ENCODE results near the gene FBXO38. TPM values are rescaled to one million over a fixed set of nuclear protein-coding genes. Genes with fewer than 3 reads are reported as not detected.

The FBXO38 gene
- 56.7 and 130 TPM in 2 replicates for total RNA-seq (2014; rRNA removed; shearing (Covaris generic); ENCODE audit: low replicate concordance)

GRCh38 chr5:148383564-148384379 is at the start of gene FBXO38:
TSS of gene FBXO38 (plus strand) at chr5:148383958. CDS start at chr5:148394777, 10,819 bp downstream.
- peak; percentile 99 for DNase-seq
- peak within 1 kb of the TSS; percentile 84 for H2AFZ ChIP-seq (ENCODE audit: low read length)
- H3K27ac ChIP-seq (ENCODE audit: low read length): peak within 1 kb of the TSS; percentile 10; the same call in 1 of the 2 replicates
- H3K9me3 ChIP-seq (ENCODE audit: low read length): no peaks in the 10 kb centered on the region; the same call in 1 of the 2 replicates
- H4K20me1 ChIP-seq (ENCODE audit: insufficient read depth, low read depth, low read length): peaks cover 14% of the 10 kb centered on the region; the same call in 1 of the 2 replicates
- no peaks in the 10 kb centered on the region for H3K9me2 ChIP-seq (replicated peaks; ENCODE audit: insufficient read depth, low read length)
- H3K79me2 ChIP-seq (ENCODE audit: low read length): peaks cover 50% of the 10 kb centered on the region
- peak within 1 kb of the TSS; percentile 80 for H3K4me3 ChIP-seq (ENCODE audit: low read length)
- H3K4me1 ChIP-seq (ENCODE audit: low read length): peaks cover 26% of the 10 kb centered on the region
- peaks cover 3% of the 10 kb centered on the region; the same call in 1 of the 2 replicates for H3K36me3 ChIP-seq (ENCODE audit: insufficient read depth, low read length)
- peak within 1 kb of the TSS; percentile 83 for H3K9ac ChIP-seq (ENCODE audit: low read length)
- H3K27me3 ChIP-seq (ENCODE audit: low read length): no peaks in the 10 kb centered on the region
- H3K4me2 ChIP-seq (ENCODE audit: low read depth, low read length, poor library complexity, severe bottlenecking): peak within 1 kb of the TSS; percentile 87

- no peak within 1 kb of the TSS for H3K4me3 ChIP-seq (ENCODE audit: low read length)
- no peaks in the 10 kb centered on the region for H3K9me2 ChIP-seq (replicated peaks; ENCODE audit: insufficient read depth, low read length)
- H2AFZ ChIP-seq (ENCODE audit: low read length): no peak within 1 kb of the TSS
- DNase-seq: no peak
- no peak within 1 kb of the TSS for H3K4me2 ChIP-seq (ENCODE audit: low read depth, low read length, poor library complexity, severe bottlenecking)
- no peaks in the 10 kb centered on the region for H3K79me2 ChIP-seq (ENCODE audit: low read length)
- no peak within 1 kb of the TSS for H3K9ac ChIP-seq (ENCODE audit: low read length)
- no peaks in the 10 kb centered on the region for H3K27me3 ChIP-seq (ENCODE audit: low read length)
- H3K27ac ChIP-seq (ENCODE audit: low read length): no peak within 1 kb of the TSS
- H3K9me3 ChIP-seq (ENCODE audit: low read length): no peaks in the 10 kb centered on the region
- H3K4me1 ChIP-seq (ENCODE audit: low read length): peaks cover 9% of the 10 kb centered on the region
- H3K36me3 ChIP-seq (ENCODE audit: insufficient read depth, low read length): no peaks in the 10 kb centered on the region
- H4K20me1 ChIP-seq (ENCODE audit: insufficient read depth, low read depth, low read length): no peaks in the 10 kb centered on the region
Observed at GRCh38 chr5:148335259-148335658, 48.5 kb upstream of the FBXO38 start, which contains the start of gene SPINK9. TSS of gene SPINK9 (plus strand) at chr5:148335559. CDS start at chr5:148335614, 55 bp downstream.

GRCh38 chr5:148336704-148337435 is 46.9 kb upstream of the FBXO38 start:
- no peak overlapping the region for H3K4me3 ChIP-seq (ENCODE audit: low read length)
- no peaks in the 10 kb centered on the region for H3K27me3 ChIP-seq (ENCODE audit: low read length)
- H3K79me2 ChIP-seq (ENCODE audit: low read length): no peaks in the 10 kb centered on the region
- H3K4me2 ChIP-seq (ENCODE audit: low read depth, low read length, poor library complexity, severe bottlenecking): no peak overlapping the region
- no peak overlapping the region for H3K9ac ChIP-seq (ENCODE audit: low read length)
- no peaks in the 10 kb centered on the region for H3K36me3 ChIP-seq (ENCODE audit: insufficient read depth, low read length)
- peaks cover 9% of the 10 kb centered on the region for H3K4me1 ChIP-seq (ENCODE audit: low read length)
- peak; percentile 72 for DNase-seq
- H3K9me3 ChIP-seq (ENCODE audit: low read length): no peaks in the 10 kb centered on the region
- no peak overlapping the region for H3K27ac ChIP-seq (ENCODE audit: low read length)
- no peaks in the 10 kb centered on the region for H4K20me1 ChIP-seq (ENCODE audit: insufficient read depth, low read depth, low read length)
- H3K9me2 ChIP-seq (replicated peaks; ENCODE audit: insufficient read depth, low read length): no peaks in the 10 kb centered on the region
- H2AFZ ChIP-seq (ENCODE audit: low read length): no peak overlapping the region

- Histone ChIP-seq H3K4me1 (ENCODE audit: low read length) (no peaks in the 10 kb centered on the region), H3K9ac (ENCODE audit: low read length) (no peak overlapping the region), H3K9me2 (replicated peaks; ENCODE audit: insufficient read depth, low read length) (no peaks in the 10 kb centered on the region), H3K4me3 (ENCODE audit: low read length) (no peak overlapping the region), H4K20me1 (ENCODE audit: insufficient read depth, low read depth, low read length) (no peaks in the 10 kb centered on the region), H3K36me3 (ENCODE audit: insufficient read depth, low read length) (no peaks in the 10 kb centered on the region), H3K9me3 (ENCODE audit: low read length) (no peaks in the 10 kb centered on the region), H3K79me2 (ENCODE audit: low read length) (no peaks in the 10 kb centered on the region), H2AFZ (ENCODE audit: low read length) (no peak overlapping the region), H3K27ac (ENCODE audit: low read length) (no peak overlapping the region), H3K27me3 (ENCODE audit: low read length) (no peaks in the 10 kb centered on the region), H3K4me2 (ENCODE audit: low read depth, low read length, poor library complexity, severe bottlenecking) (no peak overlapping the region)
- DNase-seq: no peak
Observed at GRCh38 chr5:148342371-148343045, 41.2 kb upstream of the FBXO38 start.

- H2AFZ ChIP-seq (ENCODE audit: low read length): no peak overlapping the region
- no peak overlapping the region for H3K27ac ChIP-seq (ENCODE audit: low read length)
- H3K79me2 ChIP-seq (ENCODE audit: low read length): no peaks in the 10 kb centered on the region
- H3K9me3 ChIP-seq (ENCODE audit: low read length): no peaks in the 10 kb centered on the region
- H3K9me2 ChIP-seq (replicated peaks; ENCODE audit: insufficient read depth, low read length): no peaks in the 10 kb centered on the region
- H3K4me1 ChIP-seq (ENCODE audit: low read length): no peaks in the 10 kb centered on the region
- H3K27me3 ChIP-seq (ENCODE audit: low read length): no peaks in the 10 kb centered on the region
- DNase-seq: no peak
- H3K9ac ChIP-seq (ENCODE audit: low read length): no peak overlapping the region
- H4K20me1 ChIP-seq (ENCODE audit: insufficient read depth, low read depth, low read length): no peaks in the 10 kb centered on the region
- no peak overlapping the region for H3K4me3 ChIP-seq (ENCODE audit: low read length)
- no peaks in the 10 kb centered on the region for H3K36me3 ChIP-seq (ENCODE audit: insufficient read depth, low read length)
- no peak overlapping the region for H3K4me2 ChIP-seq (ENCODE audit: low read depth, low read length, poor library complexity, severe bottlenecking)
Observed at GRCh38 chr5:148343046-148343407, 40.7 kb upstream of the FBXO38 start.

GRCh38 chr5:148343603-148344487 is 39.9 kb upstream of the FBXO38 start:
- Histone ChIP-seq H3K4me1 (ENCODE audit: low read length) (no peaks in the 10 kb centered on the region), H4K20me1 (ENCODE audit: insufficient read depth, low read depth, low read length) (no peaks in the 10 kb centered on the region), H3K9me2 (replicated peaks; ENCODE audit: insufficient read depth, low read length) (no peaks in the 10 kb centered on the region), H3K4me2 (ENCODE audit: low read depth, low read length, poor library complexity, severe bottlenecking) (no peak overlapping the region), H3K9ac (ENCODE audit: low read length) (no peak overlapping the region), H3K36me3 (ENCODE audit: insufficient read depth, low read length) (no peaks in the 10 kb centered on the region), H3K79me2 (ENCODE audit: low read length) (no peaks in the 10 kb centered on the region), H3K27me3 (ENCODE audit: low read length) (no peaks in the 10 kb centered on the region), H3K4me3 (ENCODE audit: low read length) (no peak overlapping the region), H3K9me3 (ENCODE audit: low read length) (no peaks in the 10 kb centered on the region), H2AFZ (ENCODE audit: low read length) (no peak overlapping the region), H3K27ac (ENCODE audit: low read length) (no peak overlapping the region)
- DNase-seq: no peak

- H3K4me1 ChIP-seq (ENCODE audit: low read length): no peaks in the 10 kb centered on the region
- H3K27me3 ChIP-seq (ENCODE audit: low read length): no peaks in the 10 kb centered on the region
- no peak overlapping the region for H3K27ac ChIP-seq (ENCODE audit: low read length)
- H4K20me1 ChIP-seq (ENCODE audit: insufficient read depth, low read depth, low read length): no peaks in the 10 kb centered on the region
- no peaks in the 10 kb centered on the region for H3K9me3 ChIP-seq (ENCODE audit: low read length)
- DNase-seq: no peak
- no peaks in the 10 kb centered on the region for H3K9me2 ChIP-seq (replicated peaks; ENCODE audit: insufficient read depth, low read length)
- no peak overlapping the region for H3K4me2 ChIP-seq (ENCODE audit: low read depth, low read length, poor library complexity, severe bottlenecking)
- H3K4me3 ChIP-seq (ENCODE audit: low read length): no peak overlapping the region
- H3K36me3 ChIP-seq (ENCODE audit: insufficient read depth, low read length): no peaks in the 10 kb centered on the region
- H2AFZ ChIP-seq (ENCODE audit: low read length): no peak overlapping the region
- H3K79me2 ChIP-seq (ENCODE audit: low read length): no peaks in the 10 kb centered on the region
- no peak overlapping the region for H3K9ac ChIP-seq (ENCODE audit: low read length)
Observed at GRCh38 chr5:148347706-148348105, 36.1 kb upstream of the FBXO38 start.

All from Karpas-422 (cell line).